GM23338 (cell line): ENCODE data around the gene FGFBP1. TPM values are rescaled to one million over a fixed set of nuclear protein-coding genes. Genes with fewer than 3 reads are reported as not detected.

Experiments
- ATAC-seq: fragments of 200-7000 bp; cut with Tn5 transposase; 3 replicates; pipeline ENCODE4 v1.9.1; 2020
- DNase-seq: peaks from one replicate; pipeline ENCODE4 v3.0.0-alpha.2; 2015; ENCODE audit warnings: low spot score
- H2AFZ ChIP-seq: fragments of 200-600 bp; sonication (generic); 2 replicates; pipeline ENCODE4 v1.8.0; 2016; ENCODE audit warnings: antibody characterized with exemption, mild to moderate bottlenecking, moderate library complexity
- H3F3A ChIP-seq: fragments of 200-600 bp; sonication (generic); replicated peaks from 2 replicates; pipeline ENCODE4 v1.8.0; 2017; ENCODE audit warnings: antibody characterized with exemption, mixed run types, low read depth
- H3K27ac ChIP-seq: fragments of 200-600 bp; sonication (generic); 2 replicates; pipeline ENCODE4 v1.6.1; 2016; ENCODE audit warnings: low read depth
- H3K27me3 ChIP-seq: fragments of 200-600 bp; sonication (generic); 2 replicates; pipeline ENCODE4 v1.8.0; 2016; ENCODE audit warnings: mild to moderate bottlenecking, mixed run types, moderate library complexity; ENCODE audit not compliant: insufficient read depth
- H3K36me3 ChIP-seq: fragments of 200-600 bp; sonication (generic); 2 replicates; pipeline ENCODE4 v1.8.0; 2016; ENCODE audit warnings: mild to moderate bottlenecking; ENCODE audit not compliant: insufficient read depth
- H3K4me1 ChIP-seq: fragments of 200-600 bp; sonication (generic); 2 replicates; pipeline ENCODE4 v1.8.0; 2016; ENCODE audit warnings: mild to moderate bottlenecking, moderate library complexity; ENCODE audit not compliant: insufficient read depth
- H3K4me2 ChIP-seq: fragments of 200-600 bp; sonication (generic); 2 replicates; pipeline ENCODE4 v1.7.1; 2017; ENCODE audit warnings: mixed run types
- H3K4me3 ChIP-seq: fragments of 200-600 bp; sonication (generic); 2 replicates; pipeline ENCODE4 v1.6.1; 2016; ENCODE audit warnings: mixed run types
- H3K79me2 ChIP-seq: fragments of 200-600 bp; sonication (generic); replicated peaks from 2 replicates; pipeline ENCODE4 v1.8.0; 2017; ENCODE audit warnings: mild to moderate bottlenecking; ENCODE audit not compliant: insufficient read depth
- H3K9me2 ChIP-seq: fragments of 200-600 bp; sonication (generic); 2 replicates; pipeline ENCODE4 v1.8.0; 2017; ENCODE audit not compliant: insufficient read depth
- H4K20me1 ChIP-seq: fragments of 200-600 bp; sonication (generic); replicated peaks from 2 replicates; pipeline ENCODE4 v1.8.0; 2017; ENCODE audit warnings: mild to moderate bottlenecking; ENCODE audit not compliant: insufficient read depth
- H3K27ac Mint-ChIP-seq: 2 replicates; pipeline ENCODE4 v1.8.0; 2020; ENCODE audit warnings: inconsistent platforms, mild to moderate bottlenecking, moderate library complexity, mixed read lengths
- H3K27me3 Mint-ChIP-seq: 3 replicates; pipeline ENCODE4 v1.8.0; 2022; ENCODE audit warnings: low read depth, mild to moderate bottlenecking, moderate library complexity, mixed read lengths, inconsistent platforms; ENCODE audit not compliant: insufficient read depth, poor library complexity
- H3K36me3 Mint-ChIP-seq: 3 replicates; pipeline ENCODE4 v1.8.0; 2021; ENCODE audit warnings: low read depth, mild to moderate bottlenecking, inconsistent platforms, moderate library complexity, mixed read lengths
- H3K4me1 Mint-ChIP-seq: 3 replicates; pipeline ENCODE4 v1.8.0; 2020; ENCODE audit warnings: mild to moderate bottlenecking, inconsistent platforms, mixed read lengths
- H3K4me3 Mint-ChIP-seq: 3 replicates; pipeline ENCODE4 v1.8.0; 2021; ENCODE audit warnings: moderate library complexity, mild to moderate bottlenecking, inconsistent platforms, mixed read lengths
- H3K9me3 Mint-ChIP-seq: 3 replicates; pipeline ENCODE4 v1.8.0; 2020; ENCODE audit warnings: moderate library complexity, mild to moderate bottlenecking, inconsistent platforms, mixed read lengths
- CREB1 ChIP-seq: fragments of 250-450 bp; sonication (Bioruptor Pico); IDR thresholded peaks from 2 replicates; pipeline ENCODE4 v1.5.0; 2020; ENCODE audit warnings: low read depth, mild to moderate bottlenecking, moderate library complexity
- EZH2 ChIP-seq: fragments of 200-600 bp; sonication (generic); IDR thresholded peaks from one replicate; pipeline ENCODE4 v1.8.0; 2017; ENCODE audit warnings: antibody characterized with exemption, mild to moderate bottlenecking, low read depth; ENCODE audit not compliant: unreplicated experiment
- EZH2phosphoT487 ChIP-seq: fragments of 200-600 bp; sonication (generic); IDR thresholded peaks from one replicate; pipeline ENCODE4 v1.8.1; 2018; ENCODE audit warnings: antibody characterized with exemption; ENCODE audit not compliant: unreplicated experiment
- JUNB ChIP-seq: IDR thresholded peaks from one replicate; pipeline ENCODE4 v1.6.1; 2016; ENCODE audit warnings: antibody characterized with exemption; ENCODE audit not compliant: unreplicated experiment
- NANOG ChIP-seq: IDR thresholded peaks from 2 replicates; pipeline ENCODE4 v1.6.1; 2016; ENCODE audit warnings: antibody characterized with exemption, borderline replicate concordance
- POLR2AphosphoS5 ChIP-seq: IDR thresholded peaks from 2 replicates; pipeline ENCODE4 v1.6.1; 2016; ENCODE audit warnings: antibody characterized with exemption, low read depth
- STAT1 ChIP-seq: IDR thresholded peaks from one replicate; pipeline ENCODE4 v1.6.1; 2016; ENCODE audit warnings: antibody characterized with exemption; ENCODE audit not compliant: unreplicated experiment
- ZNF114 ChIP-seq: fragments of 250-450 bp; sonication (Bioruptor Pico); IDR thresholded peaks from 2 replicates; pipeline ENCODE4 v1.5.0; 2020; ENCODE audit warnings: mild to moderate bottlenecking, moderate library complexity
- polyA plus RNA-seq: library from polyadenylated mRNA; unstranded; fragments of >200 nt; fragmentation: Nextera tagmentation; extraction: Ambion mirVana; gene quantifications from 2 replicates; pipeline ENCODE4 v1.2.1, GENCODE V29; 2016
- total RNA-seq: library from RNA; depleted of rRNA; stranded (reverse); fragments of >200 nt; shearing (Covaris generic); gene quantifications from 2 replicates; pipeline ENCODE4 v1.2.3, GENCODE V29; 2014
- TF ChIP-seq, protein P1 (sequence below): fragments of 250-450 bp; sonication (Bioruptor Pico); IDR thresholded peaks from 2 replicates; pipeline ENCODE4 v1.5.0; 2020; ENCODE audit warnings: mild to moderate bottlenecking, moderate library complexity
- TF ChIP-seq, protein P2 (sequence below): IDR thresholded peaks from 2 replicates; pipeline ENCODE4 v1.6.1; 2016; ENCODE audit warnings: antibody characterized with exemption
- TF ChIP-seq, protein P3 (sequence below), 2 experiments: fragments of 200-600 bp in 1 of 2; sonication (generic) in 1 of 2; conservative IDR thresholded peaks; 2 replicates each; pipeline versions ENCODE4 v1.5.1 to v1.6.1; 2016 to 2017; ENCODE audit warnings: antibody characterized with exemption in 2 of 2, low read depth in 2 of 2, mild to moderate bottlenecking in 2 of 2, moderate library complexity in 1 of 2

The FGFBP1 gene
- total and polyA plus RNA-seq, 2 experiments from 2014 or later = 0.15 TPM; not detected in 1

DNA sequence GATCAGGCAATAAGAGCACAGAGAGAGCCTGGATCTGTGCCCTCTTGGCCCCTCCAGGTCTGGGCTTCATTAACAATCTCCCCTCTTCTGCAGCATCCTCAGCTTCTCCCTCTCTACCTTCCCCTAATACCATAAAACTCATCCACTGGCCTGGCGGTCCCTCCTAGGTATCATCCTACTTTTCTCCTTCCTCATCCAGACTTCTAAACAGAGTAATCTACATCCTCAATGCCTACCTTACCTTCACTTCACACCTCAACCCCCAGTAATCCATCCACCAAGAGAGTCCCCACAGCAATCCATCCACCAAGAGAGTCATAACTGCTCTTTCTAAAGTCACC, 17.0 kb downstream of the FGFBP1 start:
- H3K4me1 ChIP-seq = no peaks in the 10 kb centered on the region

More for the DNA sequence above, 17.0 kb downstream of the FGFBP1 start:
- no peak overlapping the region for H3K27ac Mint-ChIP-seq
- Histone ChIP-seq H3K27me3 (no peaks in the 10 kb centered on the region), H3F3A (no peaks in the 10 kb centered on the region), H3K9me2 (no peaks in the 10 kb centered on the region; the same call in 1 of the 2 replicates), H3K4me2 (no peak overlapping the region), H4K20me1 (no peaks in the 10 kb centered on the region), H3K79me2 (no peaks in the 10 kb centered on the region), H3K4me3 (no peak overlapping the region), H3K36me3 (no peaks in the 10 kb centered on the region), H3K27ac (no peak overlapping the region), H2AFZ (no peak overlapping the region)
- peaks cover 4% of the 10 kb centered on the region for H3K27me3 Mint-ChIP-seq
- no peak for TF ChIP-seq JUNB
- no peak for TF ChIP-seq STAT1
- TF ChIP-seq, protein P1, sequence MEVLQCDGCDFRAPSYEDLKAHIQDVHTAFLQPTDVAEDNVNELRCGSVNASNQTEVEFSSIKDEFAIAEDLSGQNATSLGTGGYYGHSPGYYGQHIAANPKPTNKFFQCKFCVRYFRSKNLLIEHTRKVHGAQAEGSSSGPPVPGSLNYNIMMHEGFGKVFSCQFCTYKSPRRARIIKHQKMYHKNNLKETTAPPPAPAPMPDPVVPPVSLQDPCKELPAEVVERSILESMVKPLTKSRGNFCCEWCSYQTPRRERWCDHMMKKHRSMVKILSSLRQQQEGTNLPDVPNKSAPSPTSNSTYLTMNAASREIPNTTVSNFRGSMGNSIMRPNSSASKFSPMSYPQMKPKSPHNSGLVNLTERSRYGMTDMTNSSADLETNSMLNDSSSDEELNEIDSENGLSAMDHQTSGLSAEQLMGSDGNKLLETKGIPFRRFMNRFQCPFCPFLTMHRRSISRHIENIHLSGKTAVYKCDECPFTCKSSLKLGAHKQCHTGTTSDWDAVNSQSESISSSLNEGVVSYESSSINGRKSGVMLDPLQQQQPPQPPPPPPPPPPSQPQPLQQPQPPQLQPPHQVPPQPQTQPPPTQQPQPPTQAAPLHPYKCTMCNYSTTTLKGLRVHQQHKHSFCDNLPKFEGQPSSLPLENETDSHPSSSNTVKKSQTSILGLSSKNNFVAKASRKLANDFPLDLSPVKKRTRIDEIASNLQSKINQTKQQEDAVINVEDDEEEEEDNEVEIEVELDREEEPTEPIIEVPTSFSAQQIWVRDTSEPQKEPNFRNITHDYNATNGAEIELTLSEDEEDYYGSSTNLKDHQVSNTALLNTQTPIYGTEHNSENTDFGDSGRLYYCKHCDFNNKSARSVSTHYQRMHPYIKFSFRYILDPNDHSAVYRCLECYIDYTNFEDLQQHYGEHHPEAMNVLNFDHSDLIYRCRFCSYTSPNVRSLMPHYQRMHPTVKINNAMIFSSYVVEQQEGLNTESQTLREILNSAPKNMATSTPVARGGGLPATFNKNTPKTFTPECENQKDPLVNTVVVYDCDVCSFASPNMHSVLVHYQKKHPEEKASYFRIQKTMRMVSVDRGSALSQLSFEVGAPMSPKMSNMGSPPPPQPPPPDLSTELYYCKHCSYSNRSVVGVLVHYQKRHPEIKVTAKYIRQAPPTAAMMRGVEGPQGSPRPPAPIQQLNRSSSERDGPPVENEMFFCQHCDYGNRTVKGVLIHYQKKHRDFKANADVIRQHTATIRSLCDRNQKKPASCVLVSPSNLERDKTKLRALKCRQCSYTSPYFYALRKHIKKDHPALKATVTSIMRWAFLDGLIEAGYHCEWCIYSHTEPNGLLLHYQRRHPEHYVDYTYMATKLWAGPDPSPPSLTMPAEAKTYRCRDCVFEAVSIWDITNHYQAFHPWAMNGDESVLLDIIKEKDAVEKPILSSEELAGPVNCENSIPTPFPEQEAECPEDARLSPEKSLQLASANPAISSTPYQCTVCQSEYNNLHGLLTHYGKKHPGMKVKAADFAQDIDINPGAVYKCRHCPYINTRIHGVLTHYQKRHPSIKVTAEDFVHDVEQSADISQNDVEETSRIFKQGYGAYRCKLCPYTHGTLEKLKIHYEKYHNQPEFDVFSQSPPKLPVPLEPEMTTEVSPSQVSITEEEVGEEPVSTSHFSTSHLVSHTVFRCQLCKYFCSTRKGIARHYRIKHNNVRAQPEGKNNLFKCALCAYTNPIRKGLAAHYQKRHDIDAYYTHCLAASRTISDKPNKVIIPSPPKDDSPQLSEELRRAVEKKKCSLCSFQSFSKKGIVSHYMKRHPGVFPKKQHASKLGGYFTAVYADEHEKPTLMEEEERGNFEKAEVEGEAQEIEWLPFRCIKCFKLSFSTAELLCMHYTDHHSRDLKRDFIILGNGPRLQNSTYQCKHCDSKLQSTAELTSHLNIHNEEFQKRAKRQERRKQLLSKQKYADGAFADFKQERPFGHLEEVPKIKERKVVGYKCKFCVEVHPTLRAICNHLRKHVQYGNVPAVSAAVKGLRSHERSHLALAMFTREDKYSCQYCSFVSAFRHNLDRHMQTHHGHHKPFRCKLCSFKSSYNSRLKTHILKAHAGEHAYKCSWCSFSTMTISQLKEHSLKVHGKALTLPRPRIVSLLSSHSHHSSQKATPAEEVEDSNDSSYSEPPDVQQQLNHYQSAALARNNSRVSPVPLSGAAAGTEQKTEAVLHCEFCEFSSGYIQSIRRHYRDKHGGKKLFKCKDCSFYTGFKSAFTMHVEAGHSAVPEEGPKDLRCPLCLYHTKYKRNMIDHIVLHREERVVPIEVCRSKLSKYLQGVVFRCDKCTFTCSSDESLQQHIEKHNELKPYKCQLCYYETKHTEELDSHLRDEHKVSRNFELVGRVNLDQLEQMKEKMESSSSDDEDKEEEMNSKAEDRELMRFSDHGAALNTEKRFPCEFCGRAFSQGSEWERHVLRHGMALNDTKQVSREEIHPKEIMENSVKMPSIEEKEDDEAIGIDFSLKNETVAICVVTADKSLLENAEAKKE (CRISPR knock-in tag) = no peak
- TF ChIP-seq CREB1 (CRISPR knock-in tag) = no peak
- TF ChIP-seq, protein P2, sequence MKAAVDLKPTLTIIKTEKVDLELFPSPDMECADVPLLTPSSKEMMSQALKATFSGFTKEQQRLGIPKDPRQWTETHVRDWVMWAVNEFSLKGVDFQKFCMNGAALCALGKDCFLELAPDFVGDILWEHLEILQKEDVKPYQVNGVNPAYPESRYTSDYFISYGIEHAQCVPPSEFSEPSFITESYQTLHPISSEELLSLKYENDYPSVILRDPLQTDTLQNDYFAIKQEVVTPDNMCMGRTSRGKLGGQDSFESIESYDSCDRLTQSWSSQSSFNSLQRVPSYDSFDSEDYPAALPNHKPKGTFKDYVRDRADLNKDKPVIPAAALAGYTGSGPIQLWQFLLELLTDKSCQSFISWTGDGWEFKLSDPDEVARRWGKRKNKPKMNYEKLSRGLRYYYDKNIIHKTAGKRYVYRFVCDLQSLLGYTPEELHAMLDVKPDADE = no peak
- TF ChIP-seq, protein P3, sequence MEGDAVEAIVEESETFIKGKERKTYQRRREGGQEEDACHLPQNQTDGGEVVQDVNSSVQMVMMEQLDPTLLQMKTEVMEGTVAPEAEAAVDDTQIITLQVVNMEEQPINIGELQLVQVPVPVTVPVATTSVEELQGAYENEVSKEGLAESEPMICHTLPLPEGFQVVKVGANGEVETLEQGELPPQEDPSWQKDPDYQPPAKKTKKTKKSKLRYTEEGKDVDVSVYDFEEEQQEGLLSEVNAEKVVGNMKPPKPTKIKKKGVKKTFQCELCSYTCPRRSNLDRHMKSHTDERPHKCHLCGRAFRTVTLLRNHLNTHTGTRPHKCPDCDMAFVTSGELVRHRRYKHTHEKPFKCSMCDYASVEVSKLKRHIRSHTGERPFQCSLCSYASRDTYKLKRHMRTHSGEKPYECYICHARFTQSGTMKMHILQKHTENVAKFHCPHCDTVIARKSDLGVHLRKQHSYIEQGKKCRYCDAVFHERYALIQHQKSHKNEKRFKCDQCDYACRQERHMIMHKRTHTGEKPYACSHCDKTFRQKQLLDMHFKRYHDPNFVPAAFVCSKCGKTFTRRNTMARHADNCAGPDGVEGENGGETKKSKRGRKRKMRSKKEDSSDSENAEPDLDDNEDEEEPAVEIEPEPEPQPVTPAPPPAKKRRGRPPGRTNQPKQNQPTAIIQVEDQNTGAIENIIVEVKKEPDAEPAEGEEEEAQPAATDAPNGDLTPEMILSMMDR (conservative IDR thresholded peaks at IDR 0.05; ENCODE audit: low read depth in 2 of 2) = no peak
- TF ChIP-seq ZNF114 (CRISPR knock-in tag) = no peak
- TF ChIP-seq POLR2AphosphoS5 = no peak
- no peak for TF ChIP-seq EZH2
- TF ChIP-seq NANOG = no peak
- TF ChIP-seq EZH2phosphoT487 = no peak
- H3K36me3 Mint-ChIP-seq = no peaks in the 10 kb centered on the region
- ATAC-seq = no peak
- H3K4me3 Mint-ChIP-seq = no peak overlapping the region
- H3K9me3 Mint-ChIP-seq = peaks cover 2% of the 10 kb centered on the region; the same call in 1 of the 3 replicates
- no peak for DNase-seq
- no peaks in the 10 kb centered on the region for H3K4me1 Mint-ChIP-seq
